ENCODE data around the gene CHMP4A.

CHMP4A gene

DNA sequence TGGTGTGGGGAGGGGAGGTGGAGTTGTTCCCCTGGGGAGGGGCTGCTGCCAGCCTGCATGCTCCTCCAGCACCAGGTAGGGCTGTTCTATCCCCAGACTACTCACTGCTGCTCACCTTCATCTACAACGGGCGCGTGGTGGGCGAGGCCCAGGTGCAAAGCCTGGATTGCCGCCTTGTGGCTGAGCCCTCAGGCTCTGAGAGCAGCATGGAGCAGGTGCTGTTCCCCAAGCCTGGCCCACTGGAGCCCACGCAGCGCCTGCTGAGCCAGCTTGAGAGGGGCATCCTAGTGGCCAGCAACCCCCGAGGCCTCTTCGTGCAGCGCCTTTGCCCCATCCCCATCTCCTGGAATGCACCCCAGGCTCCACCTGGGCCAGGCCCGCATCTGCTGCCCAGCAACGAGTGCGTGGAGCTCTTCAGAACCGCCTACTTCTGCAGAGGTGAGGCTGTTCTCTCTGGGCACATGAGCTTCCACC is 48.7 kb downstream of the CHMP4A start:
- Histone ChIP-seq H3K9me3 (replicated peaks in 1 of 11) (no peaks in the 10 kb centered on the region), H4K20me1 (peaks cover 0 to 54% (median 12%) of the 10 kb centered on the region in 11 experiments; a peak in 15 of 22 replicates), H3K4me2 (peak overlapping the region in 2 of 11 experiments; percentile 98 to 100; a peak in 2 of 22 replicates), H3K4me1 (peaks cover 25 to 77% (median 36%) of the 10 kb centered on the region in 10 experiments), H3K27me3 (peaks cover 0 to 3% (median 0%) of the 10 kb centered on the region in 11 experiments; a peak in 2 of 22 replicates), H3K36me3 (peaks cover 61 to 87% (median 75%) of the 10 kb centered on the region in 11 experiments), H3K9ac (0 out of 22 replicates have a peak overlapping the region, but pooled peaks of 2 of the 11 experiments have one; percentile 13 to 91), H3K4me3 (no peak overlapping the region), H3K27ac (no peak overlapping the region)
- no peak for TF ChIP-seq Cebpa-rat (IDR thresholded peaks at IDR 0.05)

GRCh38 chr14:24162093-24162492 is 51.2 kb downstream of the CHMP4A start:
- H3K27ac ChIP-seq: peak overlapping the region in 10 of 11 experiments; percentile 75 to 97 (median 88); a peak in 20 of 22 replicates
- H3K36me3 ChIP-seq: peaks cover 73 to 91% (median 84%) of the 10 kb centered on the region in 11 experiments
- H3K27me3 ChIP-seq: no peaks in the 10 kb centered on the region
- no peaks in the 10 kb centered on the region for H3K9me3 ChIP-seq (replicated peaks in 1 of 11)
- H3K9ac ChIP-seq: peak overlapping the region; percentile 76 to 94 (median 90)
- H3K4me3 ChIP-seq: peak overlapping the region; percentile 61 to 82 (median 69); a peak in 17 of 20 replicates
- H4K20me1 ChIP-seq: peaks cover 0 to 52% (median 12%) of the 10 kb centered on the region in 11 experiments; a peak in 15 of 22 replicates
- peaks cover 25 to 67% (median 33%) of the 10 kb centered on the region in 10 experiments for H3K4me1 ChIP-seq
- TF ChIP-seq Cebpa-rat (IDR thresholded peaks at IDR 0.05): no peak
- H3K4me2 ChIP-seq: peak overlapping the region; percentile 89 to 100 (median 98)

DNA sequence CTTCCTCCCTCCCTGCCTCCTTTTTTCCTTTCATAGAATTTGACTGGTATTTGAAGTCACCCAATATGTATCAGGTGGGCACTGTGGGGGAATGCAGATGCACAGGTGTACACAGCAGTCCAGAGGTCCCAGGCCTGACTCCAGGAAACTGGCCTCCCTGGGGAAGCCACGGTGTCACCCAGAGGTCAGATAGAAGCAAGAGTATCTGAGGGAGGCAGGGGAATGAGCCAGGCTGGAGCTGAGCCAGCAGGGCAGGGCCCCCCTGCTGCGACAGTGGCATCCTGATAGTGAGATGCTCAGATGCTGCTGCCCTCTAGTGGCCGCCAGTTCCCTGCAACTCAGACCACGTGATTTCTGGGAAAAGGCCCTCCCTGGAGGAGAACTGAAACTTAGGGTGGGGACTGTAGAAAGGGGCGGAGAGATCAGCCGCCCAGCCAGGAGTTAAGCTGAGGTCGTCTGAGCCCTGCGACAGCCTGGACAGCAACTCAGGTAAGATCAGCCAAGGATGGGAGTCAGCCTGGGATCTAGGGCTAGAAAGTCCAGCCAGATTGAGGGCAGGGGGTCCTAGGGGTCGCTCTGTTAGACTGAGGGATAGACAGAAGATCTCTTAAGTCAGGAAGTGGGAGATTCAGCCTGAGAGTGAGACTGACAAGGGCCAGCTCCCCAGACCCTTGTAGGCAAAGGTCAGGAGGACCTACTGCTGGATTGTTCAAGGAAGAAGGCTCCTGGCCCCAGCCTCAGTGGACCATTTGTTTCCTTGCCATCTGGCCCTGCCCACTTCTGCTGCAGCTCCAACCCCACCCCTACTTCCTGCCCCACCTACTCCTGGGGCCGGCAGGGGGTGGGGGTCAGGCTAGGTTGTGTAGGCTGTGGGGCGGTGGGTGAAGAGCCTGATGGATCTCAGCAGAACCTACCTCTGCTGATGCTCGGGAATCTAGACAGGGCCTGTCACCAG is 52.2 kb downstream of the CHMP4A start, which contains the start of gene IRF9:
IRF9 (plus strand) TSS at position 416 of the 955 bp plus-strand sequence. CDS start 880 bp downstream, outside the sequence.
- TF ChIP-seq Cebpa-rat (IDR thresholded peaks at IDR 0.05): no peak
- H3K4me2 ChIP-seq: peak within 1 kb of the TSS; percentile 89 to 100 (median 98)
- H3K4me3 ChIP-seq: peak within 1 kb of the TSS; percentile 61 to 82 (median 69)
- no peaks in the 10 kb centered on the region for H3K9me3 ChIP-seq (replicated peaks in 1 of 11)
- H3K27me3 ChIP-seq: no peaks in the 10 kb centered on the region
- H3K9ac ChIP-seq: peak within 1 kb of the TSS; percentile 76 to 94 (median 90)
- H3K27ac ChIP-seq: peak within 1 kb of the TSS; percentile 75 to 97 (median 86)
- peaks cover 0 to 52% (median 12%) of the 10 kb centered on the region in 11 experiments; a peak in 16 of 22 replicates for H4K20me1 ChIP-seq
- peaks cover 25 to 58% (median 32%) of the 10 kb centered on the region in 10 experiments for H3K4me1 ChIP-seq
- peaks cover 73 to 91% (median 85%) of the 10 kb centered on the region in 11 experiments for H3K36me3 ChIP-seq

GRCh38 chr14:24160499-24160849 is 52.8 kb downstream of the CHMP4A start:
- Histone ChIP-seq H4K20me1 (peaks cover 0 to 46% (median 12%) of the 10 kb centered on the region in 11 experiments; a peak in 16 of 22 replicates), H3K27ac (peak overlapping the region in 9 of 11 experiments; percentile 48 to 97 (median 91); a peak in 19 of 22 replicates), H3K9me3 (replicated peaks in 1 of 11) (no peaks in the 10 kb centered on the region), H3K9ac (peak overlapping the region; percentile 2 to 94 (median 81); a peak in 15 of 22 replicates), H3K36me3 (peaks cover 73 to 91% (median 85%) of the 10 kb centered on the region in 11 experiments), H3K27me3 (no peaks in the 10 kb centered on the region), H3K4me3 (no peak overlapping the region; a peak in 1 of 20 replicates), H3K4me2 (peak overlapping the region; percentile 74 to 100 (median 98); a peak in 20 of 22 replicates), H3K4me1 (peaks cover 25 to 55% (median 34%) of the 10 kb centered on the region in 10 experiments)
- no peak for TF ChIP-seq Cebpa-rat (IDR thresholded peaks at IDR 0.05)

GRCh38 chr14:24159777-24160498 is 53.4 kb downstream of the CHMP4A start:
- Histone ChIP-seq H3K36me3 (peaks cover 73 to 91% (median 85%) of the 10 kb centered on the region in 11 experiments), H3K9me3 (replicated peaks in 1 of 11) (no peaks in the 10 kb centered on the region), H3K4me3 (no peak overlapping the region), H3K27me3 (no peaks in the 10 kb centered on the region), H3K9ac (peak overlapping the region in 5 of 11 experiments; percentile 76 to 94 (median 92); a peak in 6 of 22 replicates), H3K27ac (peak overlapping the region in 9 of 11 experiments; percentile 48 to 97 (median 91); a peak in 13 of 22 replicates), H4K20me1 (peaks cover 0 to 40% (median 12%) of the 10 kb centered on the region in 11 experiments; a peak in 16 of 22 replicates), H3K4me2 (peak overlapping the region in 7 of 11 experiments; percentile 74 to 100 (median 98); a peak in 10 of 22 replicates), H3K4me1 (peaks cover 25 to 55% (median 39%) of the 10 kb centered on the region in 10 experiments)
- no peak for TF ChIP-seq Cebpa-rat (IDR thresholded peaks at IDR 0.05)

All from BLaER1 treated with 17β-estradiol and CSF1 and Interleukin-3, amounts not matched to agents 10 nM and 100 nM (cell line).